Measurements from ENCODE around the gene NNT.

- TF ChIP-seq CTCF (IDR thresholded peaks at IDR 0.05; ENCODE audit: borderline replicate concordance, extremely low read depth, low read length, poor library complexity, severe bottlenecking) (no peak), EZH2 (IDR thresholded peaks at IDR 0.05; ENCODE audit: borderline replicate concordance, low read depth, low read length, severe bottlenecking) (no peak)
These were observed 33.7 kb upstream of the NNT start for GRCh38 chr5:43569236-43569746.

Measured in DND-41 (cell line).